HCT116 (cell line): Measurements from ENCODE around the gene LDLRAD4. TPM values are rescaled to one million over a fixed set of nuclear protein-coding genes. Genes with fewer than 3 reads are reported as not detected.

Experiments used
- ATAC-seq: fragments of 200-7000 bp; cut with Tn5 transposase; 2 replicates; pipeline ENCODE4 v1.9.1; 2020; ENCODE audit warnings: mild to moderate bottlenecking, moderate library complexity
- BruUV-seq: library from RNA; stranded (reverse); fragments of 400-500 nt; replicated peaks from 2 replicates; lab custom pipeline; 2021; lab: Mats Ljungman, UMichigan
- CTCF ChIA-PET: fragments of 300-600 bp; sonication (Branson Sonifier 250); formaldehyde crosslinking; loops from one replicate; lab custom pipeline; 2021; ENCODE audit warnings: antibody characterized with exemption; lab: Charles Lee
- POLR2A ChIA-PET: fragments of 300-600, 350-600 bp; sonication (Branson Sonifier 250); formaldehyde crosslinking; loops from one replicate; lab custom pipeline; 2021; ENCODE audit warnings: antibody characterized with exemption; lab: Charles Lee
- RAD21 ChIA-PET, 2 experiments: fragments of 300-600 bp; sonication (Branson Sonifier 250); formaldehyde crosslinking; loops; one replicate each; lab custom pipeline; 2023; ENCODE audit warnings: low total read pairs in 2 of 2; ENCODE audit not compliant: uncharacterized antibody in 2 of 2, unreplicated experiment in 2 of 2, low non-redundant PET in 1 of 2; lab: Charles Lee
- DNase-seq: peaks from one replicate; pipeline ENCODE4 v3.0.0-alpha.2; 2010; ENCODE audit warnings: low read depth, low spot score
- H2AFZ ChIP-seq: fragments of 200-600 bp; shearing (Covaris generic), sonication (generic); 2 replicates; pipeline ENCODE4 v1.6.1; 2017; ENCODE audit warnings: low read depth, mixed run types, mixed read lengths, antibody characterized with exemption, low read length; ENCODE audit not compliant: poor library complexity, severe bottlenecking
- H3K27ac ChIP-seq: 2 replicates; pipeline ENCODE4 v1.5.1; 2012; ENCODE audit warnings: low read depth, low read length
- H3K27me3 ChIP-seq: fragments of 200-600 bp; sonication (generic); 2 replicates; pipeline ENCODE4 v1.6.1; 2016; ENCODE audit warnings: mixed run types, low read length, mixed read lengths; ENCODE audit not compliant: insufficient read depth
- H3K36me3 ChIP-seq, 2 experiments: fragments of 200-500 bp in 1 of 2; fragments of 200-600 bp in 1 of 2; sonication (Bioruptor generic) in 1 of 2; sonication (generic) in 1 of 2; 2 replicates each; pipeline versions ENCODE4 v1.5.1 to v1.6.1; 2014 to 2016; ENCODE audit warnings: low read length in 2 of 2, inconsistent platforms in 1 of 2, mixed read lengths in 1 of 2, mixed run types in 1 of 2; ENCODE audit not compliant: insufficient read depth in 2 of 2, control insufficient read depth in 1 of 2
- H3K4me1 ChIP-seq, 2 experiments: fragments of 200-600 bp in 1 of 2; sonication (generic) in 1 of 2; 2 replicates each; pipeline versions ENCODE4 v1.5.1 to v1.6.1; 2012 to 2017; ENCODE audit warnings: low read length in 2 of 2, inconsistent platforms in 1 of 2, mild to moderate bottlenecking in 1 of 2, mixed read lengths in 1 of 2, mixed run types in 1 of 2, moderate library complexity in 1 of 2; ENCODE audit not compliant: insufficient read depth in 2 of 2, control insufficient read depth in 1 of 2
- H3K4me2 ChIP-seq: fragments of 200-600 bp; sonication (generic); 2 replicates; pipeline ENCODE4 v1.6.1; 2017; ENCODE audit warnings: mixed run types, low read length, mixed read lengths
- H3K4me3 ChIP-seq, 2 experiments: fragments of 200-600 bp in 1 of 2; sonication (generic) in 1 of 2; replicated peaks in 1 of 2; 2 replicates each; pipeline ENCODE4 v1.5.1; 2011 to 2016; ENCODE audit warnings: low read length in 2 of 2, control low read depth in 1 of 2, low read depth in 1 of 2, mild to moderate bottlenecking in 1 of 2, mixed read lengths in 1 of 2, mixed run types in 1 of 2
- H3K79me2 ChIP-seq: fragments of 200-600 bp; sonication (generic); 2 replicates; pipeline ENCODE4 v1.6.1; 2017; ENCODE audit warnings: mild to moderate bottlenecking, mixed run types, low read length, moderate library complexity, mixed read lengths; ENCODE audit not compliant: insufficient read depth
- H3K9ac ChIP-seq: fragments of 200-600 bp; sonication (generic); 2 replicates; pipeline ENCODE4 v1.6.1; 2016; ENCODE audit warnings: low read length, mixed read lengths
- H3K9me2 ChIP-seq: fragments of 200-600 bp; sonication (generic), shearing (Covaris generic); 2 replicates; pipeline ENCODE4 v1.6.1; 2017; ENCODE audit warnings: mixed run types, mild to moderate bottlenecking, moderate library complexity; ENCODE audit not compliant: insufficient read depth
- H3K9me3 ChIP-seq, 2 experiments: fragments of 200-500 bp in 1 of 2; fragments of 200-600 bp in 1 of 2; sonication (Bioruptor generic) in 1 of 2; sonication (generic) in 1 of 2; 2 replicates each; pipeline ENCODE4 v1.6.1; 2014 to 2017; ENCODE audit warnings: low read length in 2 of 2, mixed read lengths in 2 of 2, inconsistent platforms in 1 of 2, low read depth in 1 of 2, mild to moderate bottlenecking in 1 of 2, mixed run types in 1 of 2, moderate library complexity in 1 of 2; ENCODE audit not compliant: control insufficient read depth in 1 of 2, insufficient read depth in 1 of 2
- H4K20me1 ChIP-seq: fragments of 200-600 bp; sonication (generic), shearing (Covaris generic); 2 replicates; pipeline ENCODE4 v1.6.1; 2017; ENCODE audit warnings: mixed run types, mild to moderate bottlenecking, moderate library complexity; ENCODE audit not compliant: insufficient read depth
- EGR1 ChIP-seq: IDR thresholded peaks from 2 replicates; pipeline ENCODE4 v1.6.1; 2012; ENCODE audit warnings: low read depth
- ELF1 ChIP-seq: IDR thresholded peaks from 2 replicates; pipeline ENCODE4 v1.6.1; 2012; ENCODE audit warnings: low read depth, borderline replicate concordance
- EZH2 ChIP-seq: fragments of 200-600 bp; sonication (generic); IDR thresholded peaks from 2 replicates; pipeline ENCODE4 v1.6.1; 2017; ENCODE audit warnings: antibody characterized with exemption, mixed run types
- FOSL1 ChIP-seq: IDR thresholded peaks from 2 replicates; pipeline ENCODE4 v1.6.1; 2012; ENCODE audit warnings: low read depth
- RAD21 ChIP-seq: IDR thresholded peaks from 2 replicates; pipeline ENCODE4 v1.6.1; 2012; ENCODE audit warnings: low read depth, mild to moderate bottlenecking
- TCF7L2 ChIP-seq: IDR thresholded peaks from 2 replicates; pipeline ENCODE4 v1.7.0; 2011; ENCODE audit warnings: borderline replicate concordance, inconsistent platforms; ENCODE audit not compliant: insufficient read depth, insufficient read length; ENCODE audit errors: extremely low read depth
- YY1 ChIP-seq: IDR thresholded peaks from 2 replicates; pipeline ENCODE4 v1.6.1; 2011; ENCODE audit warnings: low read length, low read depth, moderate library complexity, mild to moderate bottlenecking; ENCODE audit not compliant: insufficient replicate concordance; ENCODE audit errors: extremely low read depth
- ZNF274 ChIP-seq: fragments of 200-500 bp; sonication (Bioruptor generic); IDR thresholded peaks from 2 replicates; pipeline ENCODE4 v1.6.1; 2014; ENCODE audit warnings: mild to moderate bottlenecking, low read depth, low read length, inconsistent platforms
- intact Hi-C: fragments of 100-400 bp; cut with micrococcal nuclease; formaldehyde crosslinking; loops from 2 replicates; pipeline ENCODE4 v1.10.0; 2022
- total RNA-seq: library from RNA; stranded (reverse); gene quantifications from one replicate; pipeline ENCODE4 v1.2.1, GENCODE V29; 2021; ENCODE audit not compliant: unreplicated experiment
- TF ChIP-seq, protein P1 (sequence below): IDR thresholded peaks from 2 replicates; pipeline ENCODE4 v1.6.1; 2012; ENCODE audit warnings: low read depth

LDLRAD4 gene
- total RNA-seq, 1 experiment from 2014 or later = 1.2 TPM

DNA sequence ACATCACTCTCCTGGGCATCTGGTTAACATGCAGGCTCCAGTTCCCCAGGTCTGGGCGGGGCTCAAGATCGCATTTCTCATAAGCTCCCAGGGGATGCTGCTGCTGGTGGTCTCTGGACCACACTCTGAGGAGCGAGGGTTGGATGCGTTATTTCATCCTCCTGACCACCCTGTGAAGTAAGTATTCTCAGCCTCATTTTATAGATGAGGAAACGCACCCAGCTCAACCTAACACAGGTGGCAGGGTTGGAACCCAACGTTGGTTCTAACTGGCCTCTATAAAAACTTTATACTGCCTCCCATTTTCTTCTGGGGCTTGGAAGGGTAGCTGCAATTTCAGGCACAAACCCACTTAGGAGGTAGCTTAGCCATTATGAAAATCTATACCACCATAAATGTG is 387.3 kb downstream of the LDLRAD4 start:
- no peak for ATAC-seq

More for the DNA sequence above, 387.3 kb downstream of the LDLRAD4 start:
- Histone ChIP-seq H3K4me2 (no peak overlapping the region), H4K20me1 (no peaks in the 10 kb centered on the region), H3K27me3 (no peaks in the 10 kb centered on the region), H3K4me3 (no peak overlapping the region), H3K9ac (no peak overlapping the region), H3K79me2 (no peaks in the 10 kb centered on the region), H3K4me1 (peaks cover 0 to 4% of the 10 kb centered on the region in 2 experiments; a peak in 2 of 4 replicates), H3K9me2 (no peaks in the 10 kb centered on the region), H3K36me3 (no peaks in the 10 kb centered on the region), H3K27ac (no peak overlapping the region), H2AFZ (no peak overlapping the region), H3K9me3 (no peaks in the 10 kb centered on the region)
- CTCF ChIA-PET = no interaction called here
- TF ChIP-seq TCF7L2 = no peak
- TF ChIP-seq ZNF274 = no peak
- TF ChIP-seq ELF1 = no peak
- TF ChIP-seq EZH2 = no peak
- no peak for TF ChIP-seq RAD21
- TF ChIP-seq, protein P1, sequence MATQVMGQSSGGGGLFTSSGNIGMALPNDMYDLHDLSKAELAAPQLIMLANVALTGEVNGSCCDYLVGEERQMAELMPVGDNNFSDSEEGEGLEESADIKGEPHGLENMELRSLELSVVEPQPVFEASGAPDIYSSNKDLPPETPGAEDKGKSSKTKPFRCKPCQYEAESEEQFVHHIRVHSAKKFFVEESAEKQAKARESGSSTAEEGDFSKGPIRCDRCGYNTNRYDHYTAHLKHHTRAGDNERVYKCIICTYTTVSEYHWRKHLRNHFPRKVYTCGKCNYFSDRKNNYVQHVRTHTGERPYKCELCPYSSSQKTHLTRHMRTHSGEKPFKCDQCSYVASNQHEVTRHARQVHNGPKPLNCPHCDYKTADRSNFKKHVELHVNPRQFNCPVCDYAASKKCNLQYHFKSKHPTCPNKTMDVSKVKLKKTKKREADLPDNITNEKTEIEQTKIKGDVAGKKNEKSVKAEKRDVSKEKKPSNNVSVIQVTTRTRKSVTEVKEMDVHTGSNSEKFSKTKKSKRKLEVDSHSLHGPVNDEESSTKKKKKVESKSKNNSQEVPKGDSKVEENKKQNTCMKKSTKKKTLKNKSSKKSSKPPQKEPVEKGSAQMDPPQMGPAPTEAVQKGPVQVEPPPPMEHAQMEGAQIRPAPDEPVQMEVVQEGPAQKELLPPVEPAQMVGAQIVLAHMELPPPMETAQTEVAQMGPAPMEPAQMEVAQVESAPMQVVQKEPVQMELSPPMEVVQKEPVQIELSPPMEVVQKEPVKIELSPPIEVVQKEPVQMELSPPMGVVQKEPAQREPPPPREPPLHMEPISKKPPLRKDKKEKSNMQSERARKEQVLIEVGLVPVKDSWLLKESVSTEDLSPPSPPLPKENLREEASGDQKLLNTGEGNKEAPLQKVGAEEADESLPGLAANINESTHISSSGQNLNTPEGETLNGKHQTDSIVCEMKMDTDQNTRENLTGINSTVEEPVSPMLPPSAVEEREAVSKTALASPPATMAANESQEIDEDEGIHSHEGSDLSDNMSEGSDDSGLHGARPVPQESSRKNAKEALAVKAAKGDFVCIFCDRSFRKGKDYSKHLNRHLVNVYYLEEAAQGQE = no peak
- TF ChIP-seq EGR1 = no peak
- no peak for TF ChIP-seq FOSL1
- no peak for TF ChIP-seq YY1
- no peak for DNase-seq
- intact Hi-C loops = no loop called here
- POLR2A ChIA-PET = no interaction called here
- BruUV-seq = no TSS peak
- RAD21 ChIA-PET = no interaction called here
